OCI-LY7 (cell line): ENCODE measurements around the gene ARMC5. TPM values are rescaled to one million over a fixed set of nuclear protein-coding genes. Genes with fewer than 3 reads are reported as not detected.

Source experiments
- BruUV-seq: library from RNA; stranded (reverse); fragments of 400-500 nt; replicated peaks from 2 replicates; lab custom pipeline; 2021; lab: Mats Ljungman, UMichigan
- CTCF ChIA-PET: fragments of 300-600 bp; sonication (Branson Sonifier 250); formaldehyde crosslinking; loops from one replicate; lab custom pipeline; 2022; ENCODE audit warnings: antibody characterized with exemption; ENCODE audit not compliant: unreplicated experiment; lab: Charles Lee
- POLR2A ChIA-PET: fragments of 300-600 bp; sonication (Branson Sonifier 250); formaldehyde crosslinking; loops from one replicate; lab custom pipeline; 2022; ENCODE audit warnings: antibody characterized with exemption; lab: Charles Lee
- DNase-seq: peaks from one replicate; pipeline ENCODE4 v3.0.0-alpha.2; 2015; ENCODE audit warnings: low spot score
- H2AFZ ChIP-seq: fragments of 200-600 bp; sonication (generic), shearing (Covaris generic); 2 replicates; pipeline ENCODE4 v1.6.1; 2014; ENCODE audit warnings: mild to moderate bottlenecking, antibody characterized with exemption, low read length, moderate library complexity
- H3K27ac ChIP-seq: fragments of 200-600 bp; sonication (generic); 2 replicates; pipeline ENCODE4 v1.5.1; 2014; ENCODE audit warnings: mixed run types, low read depth, mild to moderate bottlenecking, moderate library complexity, low read length, inconsistent platforms; ENCODE audit not compliant: poor library complexity, severe bottlenecking
- H3K36me3 ChIP-seq: fragments of 200-600 bp; sonication (generic); 2 replicates; pipeline ENCODE4 v1.6.1; 2014; ENCODE audit warnings: mild to moderate bottlenecking, antibody characterized with exemption, low read length, moderate library complexity, mixed read lengths; ENCODE audit not compliant: insufficient read depth
- H3K4me1 ChIP-seq: fragments of 200-600 bp; sonication (generic); 2 replicates; pipeline ENCODE4 v1.5.1; 2014; ENCODE audit warnings: mild to moderate bottlenecking, low read length; ENCODE audit not compliant: insufficient read depth, poor library complexity, severe bottlenecking
- H3K4me2 ChIP-seq: fragments of 200-600 bp; sonication (generic); 2 replicates; pipeline ENCODE4 v1.6.1; 2014; ENCODE audit warnings: mild to moderate bottlenecking, low read length
- H3K4me3 ChIP-seq: fragments of 200-600 bp; sonication (generic); 2 replicates; pipeline ENCODE4 v1.5.1; 2014; ENCODE audit warnings: mild to moderate bottlenecking, low read depth, low read length; ENCODE audit not compliant: poor library complexity, severe bottlenecking
- H3K79me2 ChIP-seq: fragments of 200-600 bp; sonication (generic); 2 replicates; pipeline ENCODE4 v1.6.1; 2016; ENCODE audit warnings: low read depth, mild to moderate bottlenecking, low read length, moderate library complexity, mixed read lengths; ENCODE audit not compliant: insufficient read depth
- H3K9me2 ChIP-seq: fragments of 200-600 bp; sonication (generic); 2 replicates; pipeline ENCODE4 v1.6.1; 2016; ENCODE audit warnings: mild to moderate bottlenecking, low read length, mixed read lengths; ENCODE audit not compliant: insufficient read depth
- H3K9me3 ChIP-seq: fragments of 200-600 bp; sonication (generic); 2 replicates; pipeline ENCODE4 v1.6.1; 2014; ENCODE audit warnings: mild to moderate bottlenecking, mixed run types, low read length, mixed read lengths
- H4K20me1 ChIP-seq: fragments of 200-600 bp; sonication (generic); 2 replicates; pipeline ENCODE4 v1.6.1; 2014; ENCODE audit warnings: mild to moderate bottlenecking, antibody characterized with exemption, low read length, moderate library complexity, mixed read lengths; ENCODE audit not compliant: insufficient read depth
- CTCF ChIP-seq: fragments of 200-600 bp; sonication (generic); conservative IDR thresholded peaks from 2 replicates; pipeline ENCODE4 v1.5.1; 2014; ENCODE audit warnings: mild to moderate bottlenecking, antibody characterized with exemption, low read length, moderate library complexity, mixed read lengths
- EZH2phosphoT487 ChIP-seq: fragments of 200-600 bp; sonication (generic); IDR thresholded peaks from 2 replicates; pipeline ENCODE4 v1.6.1; 2018; ENCODE audit warnings: low read depth, borderline replicate concordance, mild to moderate bottlenecking, mixed run types, antibody characterized with exemption, low read length, moderate library complexity, mixed read lengths
- intact Hi-C: fragments of 100-400 bp; cut with micrococcal nuclease; formaldehyde crosslinking; loops from one replicate; pipeline ENCODE4 v1.10.0; 2022; ENCODE audit not compliant: unreplicated experiment
- total RNA-seq, 2 experiments: library from RNA; depleted of rRNA in 1 of 2; stranded (reverse); fragments of >200 nt in 1 of 2; shearing (Covaris generic) in 1 of 2; gene quantifications; 2 replicates each; pipeline ENCODE4 v1.2.3, GENCODE V29; 2014 to 2022

Gene ARMC5
- total RNA-seq, 2 experiments from 2014 or later: 6.4 to 8.8 TPM

DNA sequence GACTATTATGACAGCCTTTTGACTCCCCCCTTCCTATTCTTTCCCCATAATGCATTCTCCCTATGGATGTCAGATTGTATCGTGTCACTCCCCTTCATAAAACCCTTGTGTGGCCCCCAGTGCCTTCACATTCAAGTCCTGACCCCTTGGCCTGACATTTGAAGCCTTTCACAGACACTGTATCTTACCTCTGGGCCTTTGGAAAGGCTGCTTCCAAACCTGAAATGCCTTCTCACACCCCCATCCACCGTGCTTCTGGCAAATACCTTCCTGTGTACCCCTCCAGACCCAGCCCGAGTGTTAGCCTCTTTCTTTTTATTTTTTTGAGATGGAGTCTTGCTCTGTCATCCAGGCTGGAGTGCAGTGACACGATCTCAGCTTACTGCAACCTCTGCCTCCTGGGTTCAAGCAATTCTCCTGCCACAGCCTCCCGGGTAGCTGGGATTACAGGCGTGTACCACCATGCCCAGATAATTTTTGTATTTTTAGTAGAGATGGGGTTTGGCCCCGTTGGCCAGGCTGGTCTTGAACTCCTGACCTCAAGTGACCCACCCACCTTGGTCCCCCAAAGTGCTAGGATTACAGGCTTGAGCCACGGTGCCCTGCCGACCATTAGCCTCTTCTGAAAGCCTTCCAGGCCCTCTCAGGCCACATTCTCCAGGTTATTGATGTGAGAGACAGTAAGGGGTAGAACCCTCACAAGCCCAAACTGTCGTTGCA lies 2.1 kb downstream of the ARMC5 start:
- H3K27ac ChIP-seq: no peak overlapping the region

DNA sequence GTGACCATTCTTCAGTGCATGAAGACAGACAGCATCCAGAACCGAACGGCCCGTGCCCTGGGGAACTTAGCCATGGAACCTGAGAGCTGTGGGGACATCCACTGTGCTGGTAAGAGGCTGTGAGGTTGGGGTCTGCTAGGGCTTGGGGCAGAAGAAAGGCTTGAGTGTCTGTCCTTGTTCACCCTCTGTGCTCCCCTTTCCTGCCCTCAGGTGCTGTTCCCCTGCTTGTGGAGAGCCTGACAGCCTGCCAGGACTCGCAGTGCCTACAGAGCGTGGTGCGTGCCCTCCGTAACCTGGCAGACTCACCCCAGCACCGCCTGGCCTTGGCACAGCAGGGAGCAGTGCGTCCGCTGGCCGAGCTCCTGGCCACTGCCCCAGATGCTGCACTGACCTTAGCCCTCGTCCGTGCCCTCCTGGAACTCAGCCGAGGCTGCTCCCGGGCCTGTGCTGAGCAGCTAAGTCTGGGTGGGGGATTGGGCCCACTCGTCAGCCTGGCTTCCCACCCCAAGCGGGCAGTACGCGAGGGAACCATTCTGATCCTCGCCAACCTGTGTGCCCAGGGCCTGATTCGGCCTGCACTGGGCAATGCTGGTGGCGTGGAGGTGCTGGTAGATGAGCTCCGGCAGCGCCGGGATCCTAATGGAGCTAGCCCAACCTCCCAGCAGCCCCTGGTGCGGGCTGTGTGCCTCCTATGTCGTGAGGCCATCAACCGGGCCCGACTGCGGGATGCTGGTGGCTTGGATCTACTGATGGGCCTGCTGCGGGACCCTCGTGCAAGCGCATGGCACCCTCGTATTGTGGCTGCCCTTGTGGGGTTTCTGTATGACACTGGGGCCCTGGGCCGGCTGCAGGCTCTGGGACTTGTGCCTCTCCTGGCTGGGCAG lies 2.9 kb downstream of the ARMC5 start:
- no peak for DNase-seq
- Histone ChIP-seq H4K20me1 (peaks cover 11% of the 10 kb centered on the region), H3K36me3 (peaks cover 1% of the 10 kb centered on the region; the same call in 1 of the 2 replicates), H3K4me3 (no peak overlapping the region), H2AFZ (no peak overlapping the region), H3K4me1 (peaks cover 20% of the 10 kb centered on the region), H3K79me2 (peaks cover 20% of the 10 kb centered on the region; the same call in 1 of the 2 replicates), H3K27ac (no peak overlapping the region), H3K4me2 (no peak overlapping the region), H3K9me3 (no peaks in the 10 kb centered on the region), H3K9me2 (no peaks in the 10 kb centered on the region)
- POLR2A ChIA-PET: no interaction called here
- CTCF ChIA-PET: no interaction called here
- no TSS peak for BruUV-seq
- intact Hi-C loops: no loop called here
- TF ChIP-seq CTCF (no peak), EZH2phosphoT487 (no peak)

More for the DNA sequence above, 2.1 kb downstream of the ARMC5 start:
- CTCF ChIA-PET: interaction anchor here (0.8 kb wide), 1 partner anchor 357 kb away, joined by 4 read pairs; no protein-coding TSS in a partner anchor
- Histone ChIP-seq H3K36me3 (peaks cover 8% of the 10 kb centered on the region; the same call in 1 of the 2 replicates), H2AFZ (no peak overlapping the region), H4K20me1 (peaks cover 15% of the 10 kb centered on the region), H3K79me2 (peaks cover 28% of the 10 kb centered on the region; the same call in 1 of the 2 replicates), H3K4me1 (peaks cover 23% of the 10 kb centered on the region), H3K4me3 (no peak overlapping the region), H3K4me2 (no peak overlapping the region), H3K9me3 (no peaks in the 10 kb centered on the region), H3K9me2 (no peaks in the 10 kb centered on the region)
- TF ChIP-seq CTCF: no peak
- TF ChIP-seq EZH2phosphoT487: no peak
- POLR2A ChIA-PET: interaction anchor here (0.9 to 1.7 kb wide), 4 partner anchors 17 to 412 kb away, joined by 3 to 6 read pairs (median 6); partner anchors contain the start of gene ZNF267
- no peak for DNase-seq
- intact Hi-C loops: no loop called here
- BruUV-seq: no TSS peak
